ENCODE measurements around the gene GTPBP6. TPM values are rescaled to one million over a fixed set of nuclear protein-coding genes. Genes with fewer than 3 reads are reported as not detected.
"Not testable (repeated sequence)": the region's sequence is repeated elsewhere in the genome, so short reads cannot be mapped to it uniquely, and the experiment has no call there.

The GTPBP6 gene
- total RNA-seq, 2 experiments from 2014 or later: 60.0 to 62.4 TPM

DNA sequence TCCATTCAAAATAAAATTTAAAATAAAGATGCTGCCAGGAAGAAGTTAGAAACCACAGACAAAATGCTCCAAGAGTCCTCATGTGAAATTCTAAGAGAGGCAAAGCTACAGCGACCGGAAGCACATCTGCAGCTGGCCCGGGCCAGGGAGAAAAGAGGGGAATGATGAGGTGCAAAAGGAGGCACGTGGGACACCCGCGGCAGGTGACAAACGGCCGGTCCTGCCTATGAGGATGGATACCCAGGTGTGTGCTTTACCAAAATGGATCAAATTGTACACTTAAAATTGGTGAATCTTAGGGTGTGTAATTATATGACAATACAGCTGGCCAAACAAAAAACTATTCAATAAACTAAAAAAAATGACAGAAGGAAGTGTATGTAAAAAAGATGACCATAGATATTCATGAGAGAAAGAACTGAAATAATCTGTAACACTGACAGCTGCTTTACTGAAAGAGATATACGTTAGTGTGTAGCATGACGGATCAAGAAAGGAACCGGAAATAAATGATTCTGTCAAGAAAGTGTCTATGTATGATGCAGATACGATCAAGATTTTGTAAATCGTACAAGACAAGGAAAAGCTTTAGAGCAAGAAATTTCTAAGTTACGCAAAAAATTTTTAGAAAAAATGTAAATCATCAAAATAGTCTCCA, 38.6 kb upstream of the GTPBP6 start:
- peak overlapping the region; percentile 91 for H3K27ac Mint-ChIP-seq
- POLR2A ChIA-PET: no interaction called here
- H3K9me3 Mint-ChIP-seq: peaks cover 30% of the 10 kb centered on the region
- H3K27me3 Mint-ChIP-seq: no peaks in the 10 kb centered on the region
- peak overlapping the region; percentile 13 for H3K4me3 Mint-ChIP-seq
- peaks cover 52% of the 10 kb centered on the region for H3K36me3 Mint-ChIP-seq
- CTCF ChIA-PET: no interaction called here
- DNase-seq: no peak
- intact Hi-C loops (cut with micrococcal nuclease): loop anchor here (1.0 kb wide), 1 partner anchor 39 kb away; the partner anchor contains the start of gene GTPBP6
- H3K4me1 Mint-ChIP-seq (ENCODE audit: low read depth): peaks cover 19% of the 10 kb centered on the region

DNA sequence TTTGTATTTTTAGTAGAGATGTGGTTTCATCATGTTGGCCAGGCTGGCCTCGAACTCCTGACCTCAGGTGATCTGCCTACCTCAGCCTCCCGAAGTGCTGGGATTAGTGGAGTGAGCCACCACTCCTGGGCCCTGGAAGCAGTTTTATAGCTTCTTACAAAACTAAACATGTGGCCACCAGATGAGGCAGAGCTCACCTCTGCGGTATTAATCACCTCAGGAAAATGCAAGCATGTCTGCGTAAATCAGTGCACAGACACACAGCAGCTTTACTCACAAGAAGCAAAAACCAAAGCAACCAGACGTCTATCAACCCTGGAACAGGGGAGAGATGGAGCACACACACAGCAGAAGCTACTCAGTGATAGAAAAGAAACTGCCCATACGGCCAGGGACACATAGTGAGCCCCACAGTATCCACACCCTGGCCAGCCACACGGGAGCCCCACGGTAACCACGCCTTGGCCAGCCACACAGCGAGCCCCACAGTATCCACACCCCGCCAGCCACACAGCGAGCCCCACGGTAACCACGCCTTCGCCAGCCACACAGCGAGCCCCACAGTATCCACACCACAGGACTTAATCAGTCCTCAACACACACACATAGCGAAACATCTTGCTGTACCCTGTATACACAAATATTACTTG, 37.9 kb upstream of the GTPBP6 start:
- ChIA-PET CTCF (no interaction called here), POLR2A (no interaction called here)
- intact Hi-C loops (cut with micrococcal nuclease): loop anchor here (1.0 kb wide), 1 partner anchor 38 kb away; the partner anchor contains the start of gene GTPBP6
- peaks cover 46% of the 10 kb centered on the region for H3K36me3 Mint-ChIP-seq
- peak overlapping the region; percentile 91 for H3K27ac Mint-ChIP-seq
- H3K4me3 Mint-ChIP-seq: no peak overlapping the region
- peaks cover 28% of the 10 kb centered on the region for H3K9me3 Mint-ChIP-seq
- H3K27me3 Mint-ChIP-seq: no peaks in the 10 kb centered on the region
- DNase-seq: no peak
- H3K4me1 Mint-ChIP-seq (ENCODE audit: low read depth): peaks cover 19% of the 10 kb centered on the region

DNA sequence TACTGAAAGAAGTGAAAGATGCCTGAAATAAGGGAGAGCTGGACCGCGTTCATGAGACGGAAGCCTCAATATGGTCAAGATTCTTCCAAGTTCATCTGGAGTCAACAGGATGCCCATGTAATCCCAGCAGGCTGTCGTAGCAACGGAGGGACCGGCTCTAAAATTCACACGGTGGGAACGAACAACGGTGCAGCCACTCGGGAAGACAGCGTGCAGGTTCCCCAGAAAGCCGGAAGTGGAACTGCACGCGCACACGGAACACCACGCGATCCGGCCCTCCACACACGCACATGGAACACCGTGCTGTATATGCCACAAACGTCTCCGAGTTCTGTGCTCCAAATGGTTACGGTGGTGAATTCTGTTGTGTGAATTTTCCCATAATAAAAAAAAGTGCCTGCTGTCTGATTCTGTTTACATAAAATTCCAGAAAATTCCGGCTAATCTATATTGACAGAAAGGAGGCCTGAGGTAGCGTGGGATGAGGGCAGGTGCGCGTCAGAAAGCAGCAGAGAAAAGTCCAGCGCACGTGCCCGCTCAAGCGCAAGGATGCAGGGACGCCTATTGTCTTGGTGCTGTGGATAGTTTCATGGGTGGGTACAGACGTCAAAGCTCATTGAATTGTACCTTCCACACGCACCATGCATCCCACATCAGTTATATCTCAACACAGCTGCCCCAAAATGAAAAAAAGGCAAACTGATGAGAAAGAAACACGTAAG, 36.9 kb upstream of the GTPBP6 start:
- DNase-seq: no peak
- H3K9me3 Mint-ChIP-seq: peaks cover 21% of the 10 kb centered on the region
- ChIA-PET POLR2A (no interaction called here), CTCF (no interaction called here)
- H3K4me3 Mint-ChIP-seq: no peak overlapping the region
- peaks cover 37% of the 10 kb centered on the region for H3K36me3 Mint-ChIP-seq
- intact Hi-C loops (cut with micrococcal nuclease): no loop called here
- H3K4me1 Mint-ChIP-seq (ENCODE audit: low read depth): peaks cover 19% of the 10 kb centered on the region
- no peaks in the 10 kb centered on the region for H3K27me3 Mint-ChIP-seq
- no peak overlapping the region for H3K27ac Mint-ChIP-seq

DNA sequence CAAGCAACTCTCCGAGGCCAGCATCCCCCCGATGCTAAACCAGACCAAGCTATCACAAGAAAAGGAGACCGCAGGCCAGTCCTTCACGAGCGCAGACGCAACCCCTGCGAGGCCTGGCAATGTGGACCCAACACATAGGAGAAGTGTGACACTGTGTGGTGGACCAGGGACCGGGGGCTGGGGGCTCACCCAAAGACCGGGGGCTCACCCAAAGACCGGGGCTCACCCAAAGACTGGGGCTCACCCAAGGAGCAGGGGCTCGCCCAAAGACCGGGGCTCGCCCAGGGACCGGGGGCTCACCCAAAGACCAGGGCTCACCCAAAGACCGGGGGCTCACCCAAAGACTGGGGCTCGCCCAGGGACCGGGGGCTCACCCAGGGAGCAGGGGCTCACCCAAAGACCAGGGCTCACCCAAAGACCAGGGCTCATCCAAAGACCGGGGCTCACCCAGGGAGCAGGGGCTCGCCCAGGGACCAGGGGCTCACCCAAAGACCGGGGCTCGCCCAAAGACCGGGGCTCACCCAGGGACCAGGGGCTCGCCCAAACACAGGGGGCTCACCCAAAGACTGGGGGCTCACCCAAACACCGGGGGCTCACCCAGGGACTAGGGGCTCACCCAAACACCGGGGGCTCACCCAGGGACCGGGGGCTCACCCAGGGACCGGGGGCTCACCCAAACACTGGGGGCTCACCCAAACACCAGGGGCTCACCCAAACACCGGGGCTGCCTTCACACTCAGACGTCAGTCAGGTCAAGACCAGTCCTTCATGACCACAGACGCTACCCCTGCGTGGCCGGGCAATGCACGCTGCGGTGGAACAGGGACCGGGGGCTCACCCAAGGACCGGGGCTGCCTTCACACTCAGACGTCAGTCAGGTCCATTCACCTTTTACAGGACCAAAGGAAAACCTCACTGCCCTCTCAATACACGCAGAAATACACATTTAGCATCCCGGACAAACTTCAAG, 35.3 kb upstream of the GTPBP6 start:
- H3K9me3 Mint-ChIP-seq: peaks cover 10% of the 10 kb centered on the region
- no peak for DNase-seq
- no peaks in the 10 kb centered on the region for H3K27me3 Mint-ChIP-seq
- peaks cover 19% of the 10 kb centered on the region for H3K4me1 Mint-ChIP-seq (ENCODE audit: low read depth)
- ChIA-PET CTCF (no interaction called here), POLR2A (no interaction called here)
- peaks cover 24% of the 10 kb centered on the region for H3K36me3 Mint-ChIP-seq
- no peak overlapping the region for H3K27ac Mint-ChIP-seq
- intact Hi-C loops (cut with micrococcal nuclease): no loop called here
- no peak overlapping the region for H3K4me3 Mint-ChIP-seq

DNA sequence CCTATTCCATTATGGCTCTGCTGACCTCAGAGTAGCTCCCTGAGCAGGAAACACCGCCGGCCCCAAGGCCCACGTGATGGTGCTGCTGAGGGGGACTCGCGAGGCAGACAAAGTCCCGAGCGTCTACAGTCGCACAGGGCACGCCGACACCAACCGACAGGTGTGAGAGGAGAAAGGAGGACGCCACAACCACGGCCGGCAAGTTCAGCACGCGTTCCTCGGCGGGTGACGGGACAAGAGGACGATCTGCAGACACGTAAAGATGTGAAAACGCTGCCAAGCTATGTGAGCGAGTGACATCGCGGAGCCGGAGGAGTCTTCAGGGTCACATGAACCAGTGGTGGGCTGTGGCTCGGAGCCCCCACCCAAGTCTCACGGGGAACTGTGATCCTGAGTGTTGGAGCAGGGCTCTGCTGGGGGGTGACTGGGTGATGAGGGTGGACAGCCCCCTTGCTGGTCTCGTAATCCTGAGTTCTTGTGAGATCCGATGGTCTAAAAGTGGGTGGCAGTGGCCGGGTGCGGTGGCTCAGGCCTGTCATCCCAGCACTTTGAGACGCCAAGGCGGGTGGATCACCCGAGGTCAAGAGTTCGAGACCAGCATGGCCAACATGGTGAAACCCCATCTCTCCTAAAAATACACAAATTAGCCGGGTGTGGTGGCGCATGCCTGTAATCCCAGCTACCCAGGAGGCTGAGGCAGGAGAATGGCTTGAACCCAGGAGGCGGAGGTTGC, 34.2 kb upstream of the GTPBP6 start:
- H3K27ac Mint-ChIP-seq: no peak overlapping the region
- H3K9me3 Mint-ChIP-seq: peaks cover 3% of the 10 kb centered on the region
- H3K4me1 Mint-ChIP-seq (ENCODE audit: low read depth): peaks cover 17% of the 10 kb centered on the region
- ChIA-PET CTCF (no interaction called here), POLR2A (no interaction called here)
- H3K36me3 Mint-ChIP-seq: peaks cover 18% of the 10 kb centered on the region
- no peak for DNase-seq
- no peak overlapping the region for H3K4me3 Mint-ChIP-seq
- intact Hi-C loops (cut with micrococcal nuclease): no loop called here
- no peaks in the 10 kb centered on the region for H3K27me3 Mint-ChIP-seq

DNA sequence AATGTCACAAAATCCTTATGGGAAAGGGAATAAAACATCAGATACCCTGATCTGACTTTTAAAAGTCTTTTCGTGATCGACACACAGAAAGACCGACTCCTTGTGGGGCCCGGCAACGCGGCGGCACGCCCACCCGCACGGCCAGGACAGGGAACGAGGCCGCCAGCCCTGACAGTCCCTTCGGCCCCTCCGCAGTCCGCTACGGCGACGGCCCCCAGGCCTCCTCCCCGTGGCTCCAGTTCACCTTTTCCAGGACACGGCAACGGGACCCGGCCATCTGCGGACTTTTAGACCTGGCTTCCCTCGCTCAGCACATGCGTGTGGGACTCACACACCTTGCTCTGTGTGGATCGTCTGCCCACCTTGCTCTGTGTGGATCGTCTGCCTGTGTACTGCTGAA, 33.6 kb upstream of the GTPBP6 start:
- no peaks in the 10 kb centered on the region for H3K27me3 Mint-ChIP-seq

DNA sequence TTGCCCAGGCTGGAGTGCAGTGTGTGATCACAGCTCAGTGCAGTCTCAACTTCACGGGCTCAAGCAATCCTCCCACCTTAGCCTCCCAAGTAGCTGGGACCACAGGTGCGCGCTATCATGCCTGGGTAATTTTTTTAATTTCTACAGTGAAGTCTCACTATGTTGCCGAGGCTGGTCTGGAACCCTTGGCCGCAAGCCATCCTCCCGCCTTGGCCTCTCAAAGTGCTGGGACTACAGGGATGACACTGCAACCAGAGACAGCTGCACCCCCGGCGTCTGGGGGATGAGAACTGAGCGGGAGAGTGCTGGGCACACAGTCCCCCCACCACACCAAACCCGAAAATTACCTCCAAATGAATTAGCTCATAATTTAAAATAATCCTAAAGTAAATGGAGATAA, 33.1 kb upstream of the GTPBP6 start:
- ChIA-PET CTCF (no interaction called here), POLR2A (no interaction called here)
- intact Hi-C loops (cut with micrococcal nuclease): no loop called here
- Mint-ChIP-seq H3K4me1 (ENCODE audit: low read depth) (peaks cover 7% of the 10 kb centered on the region), H3K27me3 (no peaks in the 10 kb centered on the region), H3K9me3 (no peaks in the 10 kb centered on the region), H3K27ac (no peak overlapping the region), H3K36me3 (peaks cover 9% of the 10 kb centered on the region), H3K4me3 (no peak overlapping the region)
- no peak for DNase-seq

More for the DNA sequence above, 33.6 kb upstream of the GTPBP6 start:
- Mint-ChIP-seq H3K27ac (no peak overlapping the region), H3K4me1 (ENCODE audit: low read depth) (peaks cover 12% of the 10 kb centered on the region), H3K36me3 (peaks cover 12% of the 10 kb centered on the region), H3K4me3 (no peak overlapping the region), H3K9me3 (no peaks in the 10 kb centered on the region)
- no peak for DNase-seq
- intact Hi-C loops (cut with micrococcal nuclease): no loop called here
- POLR2A ChIA-PET: no interaction called here
- CTCF ChIA-PET: no interaction called here

DNA sequence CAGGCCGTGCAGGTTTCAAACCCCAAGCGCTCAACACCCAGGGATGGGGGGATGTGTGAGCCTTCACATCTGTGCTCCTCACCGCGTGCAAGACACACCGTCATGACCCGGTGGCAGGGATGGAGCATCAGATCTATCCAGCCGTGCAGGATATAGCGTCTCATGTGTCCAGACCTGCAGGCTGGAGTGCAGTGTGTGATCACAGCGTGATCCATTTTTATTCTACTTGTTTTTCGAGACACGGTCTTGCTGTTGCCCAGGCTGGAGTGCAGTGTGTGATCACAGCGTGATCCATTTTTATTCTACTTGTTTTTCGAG, 32.7 kb upstream of the GTPBP6 start:
- intact Hi-C loops (cut with micrococcal nuclease); H3K4me1 Mint-ChIP-seq (ENCODE audit: low read depth): not testable (repeated sequence)

DNA sequence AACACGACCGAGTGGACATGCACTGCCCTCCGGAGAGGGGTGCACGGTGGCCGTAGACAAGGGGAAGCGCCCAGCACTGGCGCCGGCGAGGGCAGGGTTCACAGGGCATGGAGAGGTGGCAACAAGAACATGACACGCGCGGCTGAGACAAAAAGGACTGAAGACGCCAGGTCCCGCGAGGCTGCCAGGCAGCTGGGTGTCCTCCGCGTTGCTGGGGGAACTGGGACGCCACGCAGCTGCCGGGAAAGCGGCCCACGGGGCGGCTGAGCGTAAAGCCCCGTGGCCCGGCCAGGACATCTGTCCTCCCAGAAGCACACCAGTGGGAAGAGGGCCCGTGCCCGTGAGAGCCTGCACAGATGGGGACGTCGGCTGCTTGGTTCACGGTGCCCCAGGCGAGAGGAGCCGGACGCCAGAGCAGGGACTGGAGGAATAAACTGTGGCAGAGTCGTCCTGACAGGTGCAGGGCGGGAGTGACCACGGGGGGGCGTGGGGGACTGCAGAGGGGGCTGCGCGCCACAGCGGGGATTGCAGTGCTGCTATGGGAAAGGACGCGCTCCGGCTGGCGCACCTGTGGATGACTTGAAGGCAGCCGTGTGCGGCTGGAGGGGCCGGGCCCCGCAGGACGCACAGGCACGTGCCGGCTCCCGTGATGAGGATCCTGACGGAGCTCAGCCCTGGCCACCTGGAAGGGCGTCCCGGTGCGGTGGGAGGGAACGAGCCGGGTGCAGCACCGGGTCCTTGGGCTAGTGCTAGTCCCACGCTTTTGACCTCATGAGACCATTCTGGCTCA, 32.1 kb upstream of the GTPBP6 start:
- Mint-ChIP-seq H3K9me3 (no peaks in the 10 kb centered on the region), H3K36me3 (peaks cover 7% of the 10 kb centered on the region), H3K27me3 (no peaks in the 10 kb centered on the region), H3K27ac (no peak overlapping the region), H3K4me3 (no peak overlapping the region), H3K4me1 (ENCODE audit: low read depth) (peaks cover under 1% of the 10 kb centered on the region)
- ChIA-PET CTCF (no interaction called here), POLR2A (no interaction called here)
- no peak for DNase-seq
- intact Hi-C loops (cut with micrococcal nuclease): no loop called here

More for the DNA sequence above, 32.7 kb upstream of the GTPBP6 start:
- H3K9me3 Mint-ChIP-seq, DNase-seq, H3K27me3 Mint-ChIP-seq, H3K27ac Mint-ChIP-seq, H3K4me3 Mint-ChIP-seq, POLR2A ChIA-PET, H3K36me3 Mint-ChIP-seq, CTCF ChIA-PET: not testable (repeated sequence)

DNA sequence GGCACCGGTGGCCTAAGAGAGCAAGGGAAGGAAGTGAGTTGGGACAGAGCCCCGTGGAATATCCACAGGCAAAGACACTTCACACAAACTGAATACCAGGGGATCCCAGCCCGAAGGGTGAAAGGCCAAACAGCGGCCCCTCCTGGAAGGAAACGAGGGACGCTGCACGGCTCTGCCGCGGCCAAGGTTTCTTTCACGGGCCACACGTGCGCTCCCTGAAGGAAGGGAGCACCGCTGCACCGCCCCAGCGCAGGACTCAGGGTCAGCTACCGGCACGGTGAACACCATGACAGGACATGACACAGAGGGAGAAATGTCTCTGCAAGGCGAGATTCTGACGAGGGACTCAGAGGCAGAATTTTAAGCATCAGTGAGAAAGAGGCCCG, 31.5 kb upstream of the GTPBP6 start:
- no peak overlapping the region for H3K4me3 Mint-ChIP-seq
- H3K36me3 Mint-ChIP-seq: peaks cover 5% of the 10 kb centered on the region
- ChIA-PET CTCF (no interaction called here), POLR2A (no interaction called here)
- H3K27ac Mint-ChIP-seq: no peak overlapping the region
- H3K4me1 Mint-ChIP-seq (ENCODE audit: low read depth): no peaks in the 10 kb centered on the region
- no peak for DNase-seq
- H3K9me3 Mint-ChIP-seq: no peaks in the 10 kb centered on the region
- no peaks in the 10 kb centered on the region for H3K27me3 Mint-ChIP-seq
- intact Hi-C loops (cut with micrococcal nuclease): no loop called here

DNA sequence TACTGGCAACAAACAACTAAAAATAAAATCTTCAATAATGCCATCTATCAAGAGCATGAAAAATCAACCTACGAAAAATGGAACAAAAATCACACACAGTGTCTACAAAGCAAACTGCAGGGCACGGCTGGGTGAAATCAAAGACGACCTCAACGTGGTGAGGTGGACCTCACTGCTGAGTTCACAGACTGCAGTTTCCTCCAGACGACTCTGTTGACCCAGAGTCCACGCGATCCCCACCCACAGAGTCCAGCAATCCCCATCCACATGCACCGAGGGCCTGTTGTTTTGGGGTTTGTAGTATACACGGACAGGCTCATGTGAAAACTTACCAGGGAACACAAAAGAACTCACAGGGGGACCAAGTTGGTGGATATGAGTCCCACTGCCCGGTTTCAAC, 31.1 kb upstream of the GTPBP6 start:
- intact Hi-C loops (cut with micrococcal nuclease): no loop called here
- Mint-ChIP-seq H3K27ac (no peak overlapping the region), H3K36me3 (peaks cover 5% of the 10 kb centered on the region)

More for the DNA sequence above, 31.1 kb upstream of the GTPBP6 start:
- H3K4me3 Mint-ChIP-seq: no peak overlapping the region
- DNase-seq: no peak
- no peaks in the 10 kb centered on the region for H3K4me1 Mint-ChIP-seq (ENCODE audit: low read depth)
- CTCF ChIA-PET: no interaction called here
- H3K27me3 Mint-ChIP-seq: no peaks in the 10 kb centered on the region
- POLR2A ChIA-PET: no interaction called here
- H3K9me3 Mint-ChIP-seq: no peaks in the 10 kb centered on the region
